Prostate gland (tissue), 2 donors: ENCODE measurements around the gene TPSD1.
"Not testable (repeated sequence)": the region's sequence is repeated elsewhere in the genome, so short reads cannot be mapped to it uniquely, and the experiment has no call there.

Source experiments
- POLR2A ChIP-seq: fragments of 450-650 bp; IDR thresholded peaks from one replicate; pipeline ENCODE4 v1.6.1; 2016; ENCODE audit warnings: antibody characterized with exemption, mild to moderate bottlenecking
- POLR2AphosphoS5 ChIP-seq: sonication (generic); formaldehyde crosslinking; IDR thresholded peaks from one replicate; pipeline ENCODE4 v1.6.1; 2017; ENCODE audit warnings: antibody characterized with exemption
- TF ChIP-seq, protein P1 (sequence below), 4 experiments: fragments of 200-600 bp in 2 of 4; fragments of 450-650 bp in 2 of 4; sonication (generic) in 2 of 4; IDR thresholded peaks; 1 replicate in 3 of 4; 2 replicates in 1 of 4; pipeline ENCODE4 v1.5.1; 2016 to 2019; ENCODE audit warnings: antibody characterized with exemption in 4 of 4, mild to moderate bottlenecking in 2 of 4, moderate library complexity in 2 of 4

DNA sequence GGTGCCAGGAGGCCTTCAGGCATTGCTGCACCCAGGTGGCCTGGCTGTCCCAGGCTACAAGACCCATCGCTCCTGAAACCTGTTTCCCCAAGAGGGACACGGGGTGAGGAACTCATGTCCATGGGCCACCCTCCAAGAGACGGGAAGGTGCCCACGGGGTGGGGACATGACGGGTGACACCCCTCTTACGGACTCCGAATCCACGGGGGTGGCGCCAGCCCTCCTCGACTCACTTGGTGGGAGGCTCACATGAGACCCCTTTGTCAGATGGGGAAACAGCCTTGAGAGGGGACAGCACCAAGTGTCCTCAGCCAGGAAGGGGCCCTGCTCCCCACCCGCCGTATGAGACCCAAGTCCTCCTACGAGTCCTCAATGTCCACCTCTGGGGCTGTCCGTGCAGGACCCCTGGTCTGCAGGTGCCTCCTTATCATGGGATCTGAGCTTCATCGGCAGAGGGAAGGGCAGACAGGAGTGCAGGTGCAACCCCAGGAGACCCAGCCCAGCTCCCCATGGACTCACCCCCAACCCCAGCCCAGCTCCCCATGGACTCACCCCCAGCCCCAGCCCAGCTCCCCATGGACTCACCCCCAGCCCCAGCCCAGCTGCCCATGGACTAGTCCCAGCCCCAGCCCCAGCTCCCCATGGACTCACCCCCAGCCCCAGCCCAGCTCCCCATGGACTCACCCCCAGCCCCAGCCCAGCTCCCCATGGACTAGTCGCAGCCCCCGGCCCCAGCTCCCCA is 25.2 kb upstream of the TPSD1 start:
- TF ChIP-seq, protein P1, sequence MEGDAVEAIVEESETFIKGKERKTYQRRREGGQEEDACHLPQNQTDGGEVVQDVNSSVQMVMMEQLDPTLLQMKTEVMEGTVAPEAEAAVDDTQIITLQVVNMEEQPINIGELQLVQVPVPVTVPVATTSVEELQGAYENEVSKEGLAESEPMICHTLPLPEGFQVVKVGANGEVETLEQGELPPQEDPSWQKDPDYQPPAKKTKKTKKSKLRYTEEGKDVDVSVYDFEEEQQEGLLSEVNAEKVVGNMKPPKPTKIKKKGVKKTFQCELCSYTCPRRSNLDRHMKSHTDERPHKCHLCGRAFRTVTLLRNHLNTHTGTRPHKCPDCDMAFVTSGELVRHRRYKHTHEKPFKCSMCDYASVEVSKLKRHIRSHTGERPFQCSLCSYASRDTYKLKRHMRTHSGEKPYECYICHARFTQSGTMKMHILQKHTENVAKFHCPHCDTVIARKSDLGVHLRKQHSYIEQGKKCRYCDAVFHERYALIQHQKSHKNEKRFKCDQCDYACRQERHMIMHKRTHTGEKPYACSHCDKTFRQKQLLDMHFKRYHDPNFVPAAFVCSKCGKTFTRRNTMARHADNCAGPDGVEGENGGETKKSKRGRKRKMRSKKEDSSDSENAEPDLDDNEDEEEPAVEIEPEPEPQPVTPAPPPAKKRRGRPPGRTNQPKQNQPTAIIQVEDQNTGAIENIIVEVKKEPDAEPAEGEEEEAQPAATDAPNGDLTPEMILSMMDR (IDR thresholded peaks at IDR 0.05) = not testable (repeated sequence)
- TF ChIP-seq POLR2AphosphoS5, POLR2A: not testable (repeated sequence)
